ENCODE results near the gene TAS2R60.

DNA sequence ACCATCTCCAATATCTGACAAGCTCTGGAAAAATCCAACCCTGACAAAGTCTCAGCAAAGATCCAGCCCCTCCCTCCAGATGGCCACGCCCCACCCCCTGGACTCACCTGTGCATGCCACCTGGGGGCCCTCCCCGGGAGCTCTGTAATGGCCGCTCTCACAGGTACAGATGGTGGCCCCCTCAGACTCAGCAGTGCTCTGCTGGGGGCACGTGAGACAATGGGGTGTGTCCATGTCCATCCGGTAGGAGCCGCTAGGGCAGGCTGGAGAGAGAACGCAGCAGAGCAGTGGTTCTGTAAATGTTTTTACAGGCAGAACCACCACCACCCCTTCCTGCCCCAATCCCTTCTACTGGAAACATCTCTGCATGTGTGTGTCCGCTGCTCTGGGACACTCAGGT, 44.1 kb upstream of the TAS2R60 start:
- TF ChIP-seq, protein P1, sequence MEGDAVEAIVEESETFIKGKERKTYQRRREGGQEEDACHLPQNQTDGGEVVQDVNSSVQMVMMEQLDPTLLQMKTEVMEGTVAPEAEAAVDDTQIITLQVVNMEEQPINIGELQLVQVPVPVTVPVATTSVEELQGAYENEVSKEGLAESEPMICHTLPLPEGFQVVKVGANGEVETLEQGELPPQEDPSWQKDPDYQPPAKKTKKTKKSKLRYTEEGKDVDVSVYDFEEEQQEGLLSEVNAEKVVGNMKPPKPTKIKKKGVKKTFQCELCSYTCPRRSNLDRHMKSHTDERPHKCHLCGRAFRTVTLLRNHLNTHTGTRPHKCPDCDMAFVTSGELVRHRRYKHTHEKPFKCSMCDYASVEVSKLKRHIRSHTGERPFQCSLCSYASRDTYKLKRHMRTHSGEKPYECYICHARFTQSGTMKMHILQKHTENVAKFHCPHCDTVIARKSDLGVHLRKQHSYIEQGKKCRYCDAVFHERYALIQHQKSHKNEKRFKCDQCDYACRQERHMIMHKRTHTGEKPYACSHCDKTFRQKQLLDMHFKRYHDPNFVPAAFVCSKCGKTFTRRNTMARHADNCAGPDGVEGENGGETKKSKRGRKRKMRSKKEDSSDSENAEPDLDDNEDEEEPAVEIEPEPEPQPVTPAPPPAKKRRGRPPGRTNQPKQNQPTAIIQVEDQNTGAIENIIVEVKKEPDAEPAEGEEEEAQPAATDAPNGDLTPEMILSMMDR (IDR thresholded peaks at IDR 0.05) = no peak
- TF ChIP-seq POLR2A (IDR thresholded peaks at IDR 0.05) = no peak

All from testis (tissue), 2 donors.